Upper lobe of left lung (tissue), 4 donors: ENCODE results near the gene PRCP.
A peak's percentile ranks its signal among the peaks of the same experiment; 100 is the strongest.

Source experiments
- CTCF ChIP-seq, 6 experiments: fragments of 450-650 bp in 4 of 6; fragments of 200-600 bp in 2 of 6; sonication (generic) in 2 of 6; IDR thresholded peaks; one replicate each; pipeline ENCODE4 v1.5.1; 2016 to 2019; ENCODE audit warnings: antibody characterized with exemption in 6 of 6
- POLR2A ChIP-seq, 4 donors: fragments of 450-650 bp; IDR thresholded peaks; one replicate each; pipeline ENCODE4 v1.5.1; 2016 to 2017; ENCODE audit warnings: antibody characterized with exemption in 4 of 4, mild to moderate bottlenecking in 2 of 4

- peak in 1 of 6 experiments; percentile 22 for TF ChIP-seq CTCF (IDR thresholded peaks at IDR 0.05)
- TF ChIP-seq POLR2A (IDR thresholded peaks at IDR 0.05), result peak in 3 of 4 donors; percentile 40 to 92 (median 86)
Measured at GRCh38 chr11:82900277-82901164, at the start of gene PRCP.
